ENCODE data around the gene CCT8. TPM values are rescaled to one million over a fixed set of nuclear protein-coding genes. Genes with fewer than 3 reads are reported as not detected.
"Not testable (repeated sequence)": the region's sequence is repeated elsewhere in the genome, so short reads cannot be mapped to it uniquely, and the experiment has no call there.

The CCT8 gene
- total RNA-seq, 2 experiments from 2014 or later: 210 to 235 TPM

GRCh38 chr21:29029524-29029923 lies 43.9 kb downstream of the CCT8 start:
- CTCF ChIA-PET: interaction anchor here (0.5 to 1.8 kb wide), 5 partner anchors 10 to 90 kb away, joined by 3 to 5 read pairs (median 3); partner anchors contain the start of gene CCT8
- DNase-seq: no peak
- Mint-ChIP-seq H3K27ac (no peak overlapping the region), H3K4me3 (no peak overlapping the region), H3K4me1 (peaks cover 32% of the 10 kb centered on the region), H3K27me3 (no peaks in the 10 kb centered on the region), H3K36me3 (ENCODE audit: low read depth) (peaks cover 50% of the 10 kb centered on the region), H3K9me3 (no peaks in the 10 kb centered on the region)
- POLR2A ChIA-PET: interaction anchor here (0.6 kb wide), 1 partner anchor 10 kb away, joined by 9 read pairs; the partner anchor contains the start of gene RWDD2B

GRCh38 chr21:29025328-29025713 lies 48.1 kb downstream of the CCT8 start:
- peaks cover 52% of the 10 kb centered on the region for H3K4me1 Mint-ChIP-seq
- peak overlapping the region; percentile 96 for H3K4me3 Mint-ChIP-seq
- CTCF ChIA-PET: interaction anchor here (0.8 to 1.9 kb wide), 4 partner anchors 10 to 48 kb away, joined by 3 to 7 read pairs (median 6); partner anchors contain the start of gene CCT8
- POLR2A ChIA-PET: interaction anchor here (2.2 kb wide), 1 partner anchor 23 kb away, joined by 15 read pairs; no protein-coding TSS in a partner anchor
- no peaks in the 10 kb centered on the region for H3K27me3 Mint-ChIP-seq
- H3K36me3 Mint-ChIP-seq (ENCODE audit: low read depth): peaks cover 22% of the 10 kb centered on the region
- H3K9me3 Mint-ChIP-seq: no peaks in the 10 kb centered on the region
- peak overlapping the region; percentile 98 for H3K27ac Mint-ChIP-seq
- no peak for DNase-seq

DNA sequence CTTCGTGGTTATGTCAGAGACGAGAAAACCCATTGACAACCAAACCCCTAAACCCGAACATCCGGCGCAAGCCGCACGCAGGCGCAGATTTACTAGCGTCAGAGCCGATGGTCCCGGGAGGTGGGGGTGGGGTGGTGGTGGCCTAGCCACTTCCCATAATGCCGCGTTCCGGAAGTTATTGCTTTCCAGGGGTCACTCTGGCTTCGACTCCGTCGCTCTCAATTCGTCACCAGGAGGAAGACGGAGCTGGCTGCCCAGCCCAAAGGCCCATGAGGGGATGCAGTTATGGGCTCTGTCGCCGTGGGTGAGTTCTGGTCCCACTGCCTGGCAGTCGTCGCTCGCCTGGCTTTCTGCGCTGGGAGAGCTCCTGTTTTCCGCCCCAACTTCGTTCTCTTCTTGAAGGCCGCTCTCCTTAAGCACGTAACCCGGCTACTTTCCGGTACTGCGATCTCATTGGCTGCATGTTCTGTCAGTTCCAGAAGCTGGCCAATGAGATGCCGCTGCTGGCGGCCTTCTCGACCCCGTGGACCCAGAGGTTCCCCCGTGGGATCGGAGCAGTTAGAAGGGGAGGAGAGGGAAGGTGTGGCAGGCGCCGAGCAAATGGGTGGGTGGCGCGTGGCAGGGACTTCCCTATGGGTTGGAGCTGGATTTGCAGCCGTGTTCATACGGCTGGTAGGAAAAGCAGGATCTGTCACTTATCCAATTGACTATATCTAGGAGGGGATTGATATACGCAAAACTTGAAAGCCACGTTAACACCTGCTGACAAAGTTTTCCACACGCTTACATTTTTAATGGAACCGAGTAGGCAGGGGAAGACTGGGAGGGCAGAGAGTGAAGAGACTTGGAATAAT lies 48.7 kb downstream of the CCT8 start, which contains the start of gene USP16:
Gene USP16, plus strand, starts transcription at position 195 of the 854 bp plus-strand sequence. CDS start 3,246 bp downstream, outside the sequence.
- H3K4me1 Mint-ChIP-seq: peaks cover 56% of the 10 kb centered on the region
- peak; percentile 95 for DNase-seq
- H3K27me3 Mint-ChIP-seq: no peaks in the 10 kb centered on the region

DNA sequence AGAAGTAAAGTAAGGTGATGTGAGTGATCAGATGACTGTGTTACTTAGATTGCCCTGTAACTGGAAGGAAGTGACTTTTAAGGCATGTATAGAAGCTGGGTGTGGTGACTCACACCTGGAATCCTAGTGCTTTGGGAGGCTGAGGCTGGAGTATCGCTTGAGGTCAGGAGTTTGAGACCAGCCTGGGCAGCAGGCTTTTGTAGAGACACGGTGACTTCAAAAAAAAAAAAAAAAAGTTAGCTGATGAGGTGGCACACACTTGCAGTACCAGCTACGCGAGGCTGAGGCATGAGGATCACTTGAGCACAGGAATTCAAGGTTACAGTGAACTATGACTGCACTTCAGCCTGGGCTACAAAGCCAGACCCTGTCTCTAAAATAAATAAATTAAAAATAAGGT lies 51.3 kb downstream of the CCT8 start:
- Mint-ChIP-seq H3K9me3 (no peaks in the 10 kb centered on the region), H3K4me3 (no peak overlapping the region), H3K27me3 (no peaks in the 10 kb centered on the region), H3K27ac (peak overlapping the region; percentile 86), H3K36me3 (ENCODE audit: low read depth) (peaks cover 12% of the 10 kb centered on the region), H3K4me1 (peaks cover 63% of the 10 kb centered on the region)
- POLR2A ChIA-PET: interaction anchor here (0.6 kb wide), 1 partner anchor 72 kb away, joined by 4 read pairs; no protein-coding TSS in a partner anchor
- DNase-seq: no peak
- CTCF ChIA-PET: interaction anchor here (0.6 to 1.2 kb wide), 3 partner anchors 30 to 152 kb away, joined by 3 to 4 read pairs (median 3); partner anchors contain the start of gene LTN1

More for the DNA sequence above, 48.7 kb downstream of the CCT8 start, which contains the start of gene USP16:
- Mint-ChIP-seq H3K4me3 (peak within 1 kb of the TSS; percentile 96), H3K9me3 (no peaks in the 10 kb centered on the region), H3K27ac (peak within 1 kb of the TSS; percentile 98), H3K36me3 (ENCODE audit: low read depth) (peaks cover 22% of the 10 kb centered on the region)
- ChIA-PET CTCF (interaction anchor here (0.8 to 1.9 kb wide), 5 partner anchors 11 to 49 kb away, joined by 3 to 7 read pairs (median 5); partner anchors contain the start of gene CCT8), POLR2A (interaction anchor here (2.2 kb wide), 1 partner anchor 22 kb away, joined by 15 read pairs; no protein-coding TSS in a partner anchor)

- peak overlapping the region; percentile 80 for H3K4me3 Mint-ChIP-seq
- H3K36me3 Mint-ChIP-seq (ENCODE audit: low read depth): peaks cover 4% of the 10 kb centered on the region
- no peak for DNase-seq
- H3K9me3 Mint-ChIP-seq: no peaks in the 10 kb centered on the region
- H3K4me1 Mint-ChIP-seq: peaks cover 45% of the 10 kb centered on the region
- peak overlapping the region; percentile 93 for H3K27ac Mint-ChIP-seq
- ChIA-PET CTCF (interaction anchor here (0.6 to 1.5 kb wide), 3 partner anchors 10 to 300 kb away, joined by 4 to 6 read pairs (median 6); no protein-coding TSS in a partner anchor), POLR2A (interaction anchor here (1.8 kb wide), 1 partner anchor 16 kb away, joined by 6 read pairs; no protein-coding TSS in a partner anchor)
- no peaks in the 10 kb centered on the region for H3K27me3 Mint-ChIP-seq
Observed at GRCh38 chr21:29018540-29018939, 54.9 kb downstream of the CCT8 start.

DNA sequence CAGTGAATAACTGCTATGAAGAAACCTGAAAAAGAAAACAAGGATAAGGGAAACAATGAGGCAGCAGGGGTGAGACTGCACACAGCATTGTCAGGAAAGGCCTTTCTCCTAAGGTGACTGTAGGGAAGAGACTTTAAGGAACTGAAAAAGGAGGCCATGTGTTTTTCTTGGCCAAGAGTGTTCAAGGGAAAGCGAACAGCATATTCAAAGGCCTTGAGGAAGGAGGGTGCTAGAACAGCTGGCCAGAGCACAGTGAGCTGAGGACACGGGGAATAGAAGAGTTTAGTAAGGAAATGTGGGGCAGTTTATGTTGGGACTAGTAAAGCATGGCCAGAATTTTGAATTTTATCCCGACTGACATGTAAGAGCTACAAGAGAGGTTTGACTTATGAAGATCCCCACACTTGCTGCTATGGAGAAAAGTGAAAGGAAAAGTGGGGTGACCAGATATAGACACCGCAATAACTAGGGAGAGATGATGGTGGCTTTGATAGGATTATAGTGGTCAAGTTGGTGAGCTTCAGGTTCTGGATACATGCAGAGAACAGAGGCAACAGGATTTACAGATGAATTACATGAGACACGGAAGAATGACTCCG lies 55.7 kb downstream of the CCT8 start:
- H3K36me3 Mint-ChIP-seq (ENCODE audit: low read depth): peaks cover 4% of the 10 kb centered on the region

GRCh38 chr21:29011236-29011635 lies 62.2 kb downstream of the CCT8 start:
- H3K4me1 Mint-ChIP-seq; DNase-seq; H3K9me3 Mint-ChIP-seq; POLR2A ChIA-PET; H3K27me3 Mint-ChIP-seq; H3K27ac Mint-ChIP-seq; H3K36me3 Mint-ChIP-seq (ENCODE audit: low read depth); CTCF ChIA-PET; H3K4me3 Mint-ChIP-seq: not testable (repeated sequence)

More for the DNA sequence above, 55.7 kb downstream of the CCT8 start:
- CTCF ChIA-PET: interaction anchor here (1.5 kb wide), 1 partner anchor 9 kb away, joined by 6 read pairs; no protein-coding TSS in a partner anchor
- DNase-seq: no peak
- Mint-ChIP-seq H3K4me1 (peaks cover 39% of the 10 kb centered on the region), H3K27me3 (no peaks in the 10 kb centered on the region), H3K9me3 (no peaks in the 10 kb centered on the region), H3K4me3 (peak overlapping the region; percentile 80), H3K27ac (peak overlapping the region; percentile 93)
- POLR2A ChIA-PET: interaction anchor here (1.8 kb wide), 1 partner anchor 15 kb away, joined by 6 read pairs; no protein-coding TSS in a partner anchor

GRCh38 chr21:29008367-29008766 lies 65.1 kb downstream of the CCT8 start:
- no peak for DNase-seq
- Mint-ChIP-seq H3K4me1 (peaks cover 7% of the 10 kb centered on the region), H3K4me3 (no peak overlapping the region), H3K9me3 (no peaks in the 10 kb centered on the region), H3K36me3 (ENCODE audit: low read depth) (peaks cover 8% of the 10 kb centered on the region), H3K27ac (no peak overlapping the region), H3K27me3 (no peaks in the 10 kb centered on the region)
- POLR2A ChIA-PET: no interaction called here
- CTCF ChIA-PET: interaction anchor here (1.5 kb wide), 1 partner anchor 9 kb away, joined by 6 read pairs; no protein-coding TSS in a partner anchor

GRCh38 chr21:29007810-29008209 lies 65.6 kb downstream of the CCT8 start:
- no peak overlapping the region for H3K27ac Mint-ChIP-seq
- peaks cover 8% of the 10 kb centered on the region for H3K36me3 Mint-ChIP-seq (ENCODE audit: low read depth)
- POLR2A ChIA-PET: no interaction called here
- DNase-seq: no peak
- no peaks in the 10 kb centered on the region for H3K27me3 Mint-ChIP-seq
- peaks cover 9% of the 10 kb centered on the region for H3K4me1 Mint-ChIP-seq
- CTCF ChIA-PET: interaction anchor here (1.2 to 1.5 kb wide), 2 partner anchors 10 to 17 kb away, joined by 4 to 6 read pairs; no protein-coding TSS in a partner anchor
- no peak overlapping the region for H3K4me3 Mint-ChIP-seq
- H3K9me3 Mint-ChIP-seq: no peaks in the 10 kb centered on the region

DNA sequence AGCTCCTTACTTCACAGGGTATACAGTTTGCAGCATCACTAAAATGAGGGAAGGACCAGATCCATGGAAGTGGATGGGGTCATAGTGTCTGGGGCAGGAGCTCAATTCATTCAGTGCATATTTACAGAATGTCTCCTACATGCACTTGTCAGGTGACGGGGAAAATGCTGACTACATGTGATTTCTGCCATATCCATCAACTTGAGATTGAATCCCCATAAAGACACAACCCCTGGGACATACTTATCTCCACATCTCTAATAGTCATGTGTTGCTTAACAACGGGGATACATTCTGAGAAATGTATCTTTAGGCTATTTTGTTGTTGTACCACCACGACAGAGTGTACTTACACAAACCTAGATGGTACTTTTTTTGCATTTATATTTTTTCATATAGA lies 66.3 kb downstream of the CCT8 start:
- Mint-ChIP-seq H3K9me3 (no peaks in the 10 kb centered on the region), H3K4me3 (no peak overlapping the region), H3K36me3 (ENCODE audit: low read depth) (peaks cover 8% of the 10 kb centered on the region), H3K27ac (no peak overlapping the region), H3K27me3 (no peaks in the 10 kb centered on the region), H3K4me1 (peaks cover 14% of the 10 kb centered on the region)
- DNase-seq: no peak
- ChIA-PET CTCF (interaction anchor here (1.2 kb wide), 1 partner anchor 16 kb away, joined by 4 read pairs; no protein-coding TSS in a partner anchor), POLR2A (no interaction called here)

All from activated CD4-positive, alpha-beta T cell treated with anti-CD3 and anti-CD28 coated beads, Interleukin-2, amount 10 ng/mL, durations not matched to agents 7 days and 5 days (primary cell).